Esophagus muscularis mucosa (tissue), 4 donors: ENCODE data around the gene MPRIP. TPM values are rescaled to one million over a fixed set of nuclear protein-coding genes. Genes with fewer than 3 reads are reported as not detected.
"Not testable (repeated sequence)": the region's sequence is repeated elsewhere in the genome, so short reads cannot be mapped to it uniquely, and the experiment has no call there.

Source experiments
- DNase-seq: peaks from one replicate; pipeline ENCODE4 v3.0.0-alpha.2; 2017; ENCODE audit errors: extremely low spot score
- H3K27ac ChIP-seq, 4 donors: fragments of 200-600 bp; sonication (generic); replicated peaks in 1 of 4; 1 replicate in 3 of 4; 2 replicates in 1 of 4; pipeline ENCODE4 v1.5.1; 2016 to 2019; ENCODE audit warnings: mild to moderate bottlenecking in 1 of 4
- H3K27me3 ChIP-seq, 4 donors: fragments of 200-600 bp; sonication (generic); one replicate each; pipeline versions ENCODE4 v1.5.1 to v1.6.0; 2016 to 2019
- H3K36me3 ChIP-seq, 4 donors: fragments of 200-600 bp; sonication (generic); one replicate each; pipeline ENCODE4 v1.5.1; 2016 to 2019
- H3K4me1 ChIP-seq, 4 donors: fragments of 200-600 bp; sonication (generic); one replicate each; pipeline ENCODE4 v1.5.1; 2016 to 2019
- H3K4me3 ChIP-seq, 4 donors: fragments of 200-600 bp; sonication (generic); 1 replicate in 2 of 4; 2 replicates in 2 of 4; pipeline ENCODE4 v1.5.1; 2016 to 2019; ENCODE audit warnings: mild to moderate bottlenecking in 4 of 4, moderate library complexity in 1 of 4
- H3K9me3 ChIP-seq, 4 donors: fragments of 200-600 bp; sonication (generic); 1 replicate in 3 of 4; 2 replicates in 1 of 4; pipeline ENCODE4 v1.5.1; 2016 to 2019
- CTCF ChIP-seq, 3 experiments: fragments of 200-600 bp in 2 of 3; fragments of 450-650 bp in 1 of 3; sonication (generic) in 2 of 3; IDR thresholded peaks; one replicate each; pipeline ENCODE4 v1.5.1; 2017 to 2019; ENCODE audit warnings: antibody characterized with exemption in 3 of 3, mild to moderate bottlenecking in 2 of 3, moderate library complexity in 1 of 3
- EP300 ChIP-seq: sonication (generic); formaldehyde crosslinking; IDR thresholded peaks from one replicate; pipeline ENCODE4 v1.6.1; 2017; ENCODE audit warnings: antibody characterized with exemption
- POLR2A ChIP-seq: fragments of 450-650 bp; IDR thresholded peaks from one replicate; pipeline ENCODE4 v1.6.1; 2017; ENCODE audit warnings: antibody characterized with exemption, moderate library complexity, mild to moderate bottlenecking, low read depth
- POLR2AphosphoS5 ChIP-seq, 2 donors: sonication (generic); formaldehyde crosslinking; IDR thresholded peaks; one replicate each; pipeline ENCODE4 v1.6.1; 2017; ENCODE audit warnings: antibody characterized with exemption in 2 of 2
- WGBS: methylation state at CpG from one replicate; pipeline ENCODE4 v1.1.5; 2018; 5-methylcytosine and 5-hydroxymethylcytosine counted together
- intact Hi-C: fragments of 100-400 bp; cut with DNase I; formaldehyde crosslinking; loops from one replicate; pipeline ENCODE4 v1.15.1; 2023
- total RNA-seq, 4 donors: library from RNA; depleted of rRNA; stranded (reverse); fragments of >200 nt; gene quantifications; one replicate each; pipeline versions ENCODE4 v1.1.0 to v1.2.1, GENCODE V29; 2016

The MPRIP gene
- total RNA-seq, 4 donors from 2014 or later = 108 to 194 (median 129) TPM

GRCh38 chr17:17156511-17156910, 114.3 kb downstream of the MPRIP start:
- Histone ChIP-seq H3K9me3 (no peaks in the 10 kb centered on the region), H3K4me3 (no peak overlapping the region), H3K36me3 (peaks cover 66 to 95% (median 90%) of the 10 kb centered on the region in 4 donors), H3K4me1 (peaks cover 16 to 29% (median 19%) of the 10 kb centered on the region in 4 donors), H3K27ac (no peak overlapping the region), H3K27me3 (no peaks in the 10 kb centered on the region)
- TF ChIP-seq CTCF (IDR thresholded peaks at IDR 0.05) (no peak), POLR2AphosphoS5 (IDR thresholded peaks at IDR 0.05) (no peak), POLR2A (no peak), EP300 (no peak)
- no peak for DNase-seq
- WGBS = 78% methylated on average over 10 of the region's 10 CpGs
- intact Hi-C loops = loop anchor here (10.0 kb wide), 1 partner anchor 152 kb away; no protein-coding TSS in a partner anchor

GRCh38 chr17:17157041-17157440, 114.8 kb downstream of the MPRIP start:
- no peak for DNase-seq
- 88% methylated on average over 6 of the region's 6 CpGs for WGBS
- H3K4me3 ChIP-seq = no peak overlapping the region
- peaks cover 10 to 24% (median 15%) of the 10 kb centered on the region in 4 donors for H3K4me1 ChIP-seq
- no peaks in the 10 kb centered on the region for H3K9me3 ChIP-seq
- no peak overlapping the region for H3K27ac ChIP-seq
- no peak for TF ChIP-seq CTCF (IDR thresholded peaks at IDR 0.05)
- peaks cover 71 to 99% (median 95%) of the 10 kb centered on the region in 4 donors for H3K36me3 ChIP-seq
- H3K27me3 ChIP-seq = no peaks in the 10 kb centered on the region
- intact Hi-C loops = loop anchor here (10.0 kb wide), 1 partner anchor 152 kb away; no protein-coding TSS in a partner anchor

- Histone ChIP-seq H3K27ac (peak overlapping the region in 1 of 4 donors; percentile 35), H3K36me3 (peaks cover 80 to 100% (median 99%) of the 10 kb centered on the region in 4 donors), H3K4me1 (peaks cover 0 to 10% (median 3%) of the 10 kb centered on the region in 4 donors)
- not testable (repeated sequence) for DNase-seq, H3K9me3 ChIP-seq, H3K4me3 ChIP-seq, H3K27me3 ChIP-seq
- intact Hi-C loops = loop anchor here (10.0 kb wide), 1 partner anchor 154 kb away; no protein-coding TSS in a partner anchor
- WGBS = 97% methylated on average over 27 of the region's 33 CpGs
Measured at GRCh38 chr17:17158506-17158905, 116.2 kb downstream of the MPRIP start.

GRCh38 chr17:17159571-17159970, 117.3 kb downstream of the MPRIP start:
- peak overlapping the region in 1 of 4 donors; percentile 35 for H3K27ac ChIP-seq
- H3K36me3 ChIP-seq = peaks cover 79 to 100% (median 99%) of the 10 kb centered on the region in 4 donors
- 80% methylated on average over 4 of the region's 4 CpGs for WGBS
- H3K27me3 ChIP-seq = no peaks in the 10 kb centered on the region
- TF ChIP-seq CTCF (IDR thresholded peaks at IDR 0.05) = no peak
- no peak for TF ChIP-seq POLR2A
- TF ChIP-seq EP300 = no peak
- TF ChIP-seq POLR2AphosphoS5 (IDR thresholded peaks at IDR 0.05) = no peak
- no peak overlapping the region for H3K4me3 ChIP-seq
- H3K4me1 ChIP-seq = peaks cover 0 to 10% (median 2%) of the 10 kb centered on the region in 4 donors
- intact Hi-C loops = loop anchor here (10.0 kb wide), 1 partner anchor 155 kb away; no protein-coding TSS in a partner anchor
- DNase-seq = no peak
- no peaks in the 10 kb centered on the region for H3K9me3 ChIP-seq

- intact Hi-C loops = no loop called here
- Histone ChIP-seq H3K36me3 (peaks cover 79 to 100% (median 99%) of the 10 kb centered on the region in 4 donors), H3K4me3 (no peak overlapping the region), H3K27ac (no peak overlapping the region), H3K4me1 (peaks cover 0 to 10% (median 2%) of the 10 kb centered on the region in 4 donors), H3K27me3 (no peaks in the 10 kb centered on the region), H3K9me3 (no peaks in the 10 kb centered on the region)
- TF ChIP-seq POLR2A = no peak
- no peak for TF ChIP-seq POLR2AphosphoS5 (IDR thresholded peaks at IDR 0.05)
- no peak for TF ChIP-seq EP300
- no peak for TF ChIP-seq CTCF (IDR thresholded peaks at IDR 0.05)
- no peak for DNase-seq
- WGBS = no CpG with 5 or more reads among the region's 6 CpGs
Measured at GRCh38 chr17:17161121-17161520, 118.9 kb downstream of the MPRIP start.
